Uterus (tissue), 4 donors: ENCODE results near the gene ZNF862. TPM values are rescaled to one million over a fixed set of nuclear protein-coding genes. Genes with fewer than 3 reads are reported as not detected.
"Not testable (repeated sequence)": the region's sequence is repeated elsewhere in the genome, so short reads cannot be mapped to it uniquely, and the experiment has no call there.

ENCODE experiments used
- DNase-seq, 2 donors: peaks; one replicate each; pipeline ENCODE4 v3.0.0-alpha.2; 2019 to 2020
- H3K27ac ChIP-seq, 2 donors: fragments of 200-600 bp; sonication (generic); 1 replicate in 1 of 2; 2 replicates in 1 of 2; pipeline ENCODE4 v1.5.1; 2016 to 2018
- H3K27me3 ChIP-seq, 2 donors: fragments of 200-600 bp; sonication (generic); one replicate each; pipeline ENCODE4 v1.5.1; 2018 to 2019; ENCODE audit warnings: control low read depth in 1 of 2
- H3K36me3 ChIP-seq, 2 donors: fragments of 200-600 bp; sonication (generic); one replicate each; pipeline ENCODE4 v1.5.1; 2019; ENCODE audit warnings: control low read depth in 1 of 2
- H3K4me1 ChIP-seq, 2 donors: fragments of 200-600 bp; sonication (generic); one replicate each; pipeline ENCODE4 v1.5.1; 2018 to 2019; ENCODE audit warnings: control low read depth in 1 of 2
- H3K4me3 ChIP-seq, 2 donors: fragments of 200-600 bp; sonication (generic); 1 replicate in 1 of 2; 2 replicates in 1 of 2; pipeline ENCODE4 v1.5.1; 2018 to 2019; ENCODE audit warnings: mild to moderate bottlenecking in 1 of 2
- H3K9me3 ChIP-seq, 2 donors: fragments of 200-600 bp; sonication (generic); one replicate each; pipeline ENCODE4 v1.5.1; 2019; ENCODE audit warnings: control low read depth in 1 of 2
- CTCF ChIP-seq, 4 experiments: fragments of 200-600 bp in 2 of 4; fragments of 450-650 bp in 2 of 4; sonication (generic) in 2 of 4; IDR thresholded peaks; one replicate each; pipeline ENCODE4 v1.5.1; 2016 to 2019; ENCODE audit warnings: antibody characterized with exemption in 4 of 4, mild to moderate bottlenecking in 2 of 4, moderate library complexity in 1 of 4
- POLR2A ChIP-seq, 2 donors: fragments of 450-650 bp; IDR thresholded peaks; one replicate each; pipeline ENCODE4 v1.6.1; 2016; ENCODE audit warnings: antibody characterized with exemption in 2 of 2, mild to moderate bottlenecking in 1 of 2, moderate library complexity in 1 of 2
- intact Hi-C: fragments of 100-400 bp; cut with DNase I; formaldehyde crosslinking; loops from one replicate; pipeline ENCODE4 v1.15.1; 2023; ENCODE audit warnings: low total_unique reads
- total RNA-seq, 4 donors: library from RNA; depleted of rRNA in 3 of 4; stranded (reverse); fragments of >200 nt in 3 of 4; gene quantifications; one replicate each; pipeline versions ENCODE4 v1.1.0 to v1.2.4, GENCODE V29; 2014 to 2023
- donor health status: DM: yes; HTN: yes; CAD: no.

The ZNF862 gene
- total RNA-seq, 4 donors from 2014 or later = 1.8 to 39.4 (median 14.6) TPM

- Histone ChIP-seq H3K9me3 (no peaks in the 10 kb centered on the region), H3K4me1 (peaks cover 0 to 9% of the 10 kb centered on the region in 2 donors), H3K4me3 (no peak overlapping the region), H3K27me3 (no peaks in the 10 kb centered on the region), H3K36me3 (no peaks in the 10 kb centered on the region), H3K27ac (no peak overlapping the region)
- DNase-seq = peak in 1 of 2 donors; percentile 9
- no peak for TF ChIP-seq POLR2A (IDR thresholded peaks at IDR 0.05)
- no peak for TF ChIP-seq CTCF (IDR thresholded peaks at IDR 0.05)
- intact Hi-C loops = no loop called here
These were observed 47.2 kb downstream of the ZNF862 start for GRCh38 chr7:149885191-149886017.

- no peaks in the 10 kb centered on the region for H3K27me3 ChIP-seq
- no peaks in the 10 kb centered on the region for H3K9me3 ChIP-seq
- intact Hi-C loops = no loop called here
These were observed 47.8 kb downstream of the ZNF862 start for GRCh38 chr7:149886018-149886415.

DNA sequence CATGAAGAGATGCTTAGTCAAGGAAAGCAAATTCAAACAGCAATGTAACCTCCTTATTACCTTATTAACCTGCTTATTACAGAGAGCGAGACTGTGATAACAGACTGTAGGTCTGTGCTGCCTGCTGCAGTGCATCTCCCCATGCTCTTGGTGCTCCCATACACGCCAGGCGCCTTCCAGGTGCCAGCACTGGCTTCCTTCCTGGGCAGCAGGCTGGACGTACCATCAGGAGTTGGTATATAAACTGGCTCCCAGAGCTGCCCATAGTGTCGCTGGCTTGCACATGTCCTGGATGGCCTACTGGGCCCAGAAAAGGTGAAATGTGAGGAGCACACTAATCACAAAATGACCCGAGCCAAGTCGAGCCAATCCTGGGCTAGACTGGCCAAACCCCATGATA, 49.1 kb downstream of the ZNF862 start:
- intact Hi-C loops = no loop called here
- DNase-seq = no peak
- TF ChIP-seq CTCF (IDR thresholded peaks at IDR 0.05) (no peak), POLR2A (IDR thresholded peaks at IDR 0.05) (no peak)
- no peak overlapping the region for H3K27ac ChIP-seq
- no peaks in the 10 kb centered on the region for H3K36me3 ChIP-seq
- H3K4me3 ChIP-seq = no peak overlapping the region
- H3K9me3 ChIP-seq = no peaks in the 10 kb centered on the region
- peaks cover 0 to 2% of the 10 kb centered on the region in 2 donors for H3K4me1 ChIP-seq
- H3K27me3 ChIP-seq = no peaks in the 10 kb centered on the region

More at GRCh38 chr7:149886018-149886415, 47.8 kb downstream of the ZNF862 start:
- H3K27ac ChIP-seq = no peak overlapping the region
- H3K4me1 ChIP-seq = peaks cover 0 to 9% of the 10 kb centered on the region in 2 donors
- TF ChIP-seq CTCF (IDR thresholded peaks at IDR 0.05) (no peak), POLR2A (IDR thresholded peaks at IDR 0.05) (no peak)
- H3K36me3 ChIP-seq = no peaks in the 10 kb centered on the region
- no peak overlapping the region for H3K4me3 ChIP-seq
- DNase-seq = no peak

DNA sequence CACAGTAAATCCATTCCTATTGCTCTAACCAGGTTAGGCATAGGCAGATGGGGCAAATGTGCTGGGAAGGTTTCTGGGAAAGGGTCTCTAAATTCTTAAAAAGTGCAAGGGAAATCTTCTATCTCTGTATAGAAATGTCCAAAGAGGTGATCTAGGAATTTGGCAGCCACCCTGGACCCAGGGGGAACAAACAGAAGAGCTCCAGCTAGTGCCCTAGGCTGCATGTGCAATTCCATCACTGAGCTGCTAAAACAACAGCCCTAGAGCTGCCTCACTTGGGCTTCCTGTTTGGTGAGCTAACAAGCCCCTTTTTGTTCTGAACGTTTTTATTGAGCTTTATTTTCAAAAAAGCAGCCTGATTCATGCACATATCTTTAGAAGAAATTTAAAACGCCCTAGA, 52.5 kb downstream of the ZNF862 start:
- H3K36me3 ChIP-seq, H3K27ac ChIP-seq, H3K4me3 ChIP-seq, H3K9me3 ChIP-seq, H3K4me1 ChIP-seq, H3K27me3 ChIP-seq, intact Hi-C loops, DNase-seq: not testable (repeated sequence)

DNA sequence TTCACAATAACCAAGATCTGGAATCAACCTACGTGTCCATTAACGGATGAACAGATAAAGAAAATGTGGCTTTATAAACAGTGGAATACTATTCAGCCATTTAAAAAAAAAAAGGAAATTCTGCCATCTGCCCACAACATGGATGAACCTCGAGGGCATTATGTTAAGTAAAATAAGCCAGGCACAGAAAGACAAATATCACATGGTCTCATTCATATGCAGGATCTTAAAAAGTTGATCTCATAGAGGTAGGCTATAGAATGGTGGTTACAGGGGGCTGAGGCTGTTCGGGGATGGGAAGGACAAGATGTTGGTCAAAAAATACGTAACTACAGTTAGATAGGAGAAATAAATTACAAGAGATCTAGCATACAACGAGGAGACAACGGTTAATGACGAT, 56.8 kb downstream of the ZNF862 start:
- intact Hi-C loops = not testable (repeated sequence)

GRCh38 chr7:149907776-149908376, 69.7 kb downstream of the ZNF862 start:
- H3K4me3 ChIP-seq, H3K9me3 ChIP-seq, H3K27me3 ChIP-seq, DNase-seq, H3K36me3 ChIP-seq, H3K27ac ChIP-seq, H3K4me1 ChIP-seq, intact Hi-C loops: not testable (repeated sequence)

More for the DNA sequence above, 56.8 kb downstream of the ZNF862 start:
- DNase-seq, H3K4me3 ChIP-seq, H3K4me1 ChIP-seq, H3K27ac ChIP-seq, H3K36me3 ChIP-seq, H3K9me3 ChIP-seq, H3K27me3 ChIP-seq: not testable (repeated sequence)

DNA sequence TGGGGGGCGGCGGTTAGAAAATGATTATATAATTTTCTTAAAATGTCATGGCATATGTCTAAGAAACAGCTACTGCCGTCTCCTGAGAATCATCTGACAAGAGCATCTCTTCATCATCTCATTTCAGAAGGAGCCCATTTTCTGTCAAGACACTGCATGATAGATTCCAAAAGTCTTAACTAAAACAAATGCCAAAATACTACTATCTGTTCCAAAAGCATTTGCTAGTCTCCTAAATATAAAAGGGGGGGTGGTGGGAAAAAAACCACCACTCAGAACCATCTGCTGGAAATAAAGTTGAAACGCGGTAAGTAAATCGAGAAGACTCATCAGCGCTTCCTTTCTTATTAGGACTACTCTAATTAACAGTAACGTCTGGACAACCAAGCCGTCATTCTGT, 72.0 kb downstream of the ZNF862 start:
- H3K27me3 ChIP-seq, H3K36me3 ChIP-seq, intact Hi-C loops, H3K9me3 ChIP-seq, H3K4me1 ChIP-seq, H3K27ac ChIP-seq, DNase-seq, H3K4me3 ChIP-seq: not testable (repeated sequence)

- H3K27me3 ChIP-seq, DNase-seq, intact Hi-C loops, H3K4me1 ChIP-seq, H3K36me3 ChIP-seq, H3K27ac ChIP-seq, H3K4me3 ChIP-seq, H3K9me3 ChIP-seq: not testable (repeated sequence)
These were observed 74.0 kb downstream of the ZNF862 start for GRCh38 chr7:149912126-149912525.
